Panc1 (cell line): Measurements from ENCODE around the gene ADGRB3. TPM values are rescaled to one million over a fixed set of nuclear protein-coding genes. Genes with fewer than 3 reads are reported as not detected.

ENCODE experiments used
- ATAC-seq: fragments of 200-7000 bp; cut with Tn5 transposase; 2 replicates; pipeline ENCODE4 v1.9.1; 2020; ENCODE audit warnings: mild to moderate bottlenecking, moderate library complexity
- BruUV-seq: library from RNA; stranded (reverse); fragments of 400-500 nt; replicated peaks from 2 replicates; lab custom pipeline; 2021; lab: Mats Ljungman, UMichigan
- CTCF ChIA-PET: fragments of 300-600 bp; sonication (Branson Sonifier 250); formaldehyde crosslinking; loops from one replicate; lab custom pipeline; 2022; ENCODE audit warnings: antibody characterized with exemption; lab: Charles Lee
- POLR2A ChIA-PET: fragments of 300-600 bp; sonication (Branson Sonifier 250); formaldehyde crosslinking; loops from one replicate; lab custom pipeline; 2022; ENCODE audit warnings: antibody characterized with exemption; lab: Charles Lee
- DNase-seq: peaks from one replicate; pipeline ENCODE4 v3.0.0-alpha.2; 2010; ENCODE audit warnings: low read depth, low spot score
- H3K27ac ChIP-seq: 2 replicates; pipeline ENCODE4 v1.5.1; 2011; ENCODE audit warnings: mild to moderate bottlenecking, low read length, inconsistent platforms
- H3K27me3 ChIP-seq: fragments of 200-500 bp; sonication (Bioruptor generic); 2 replicates; pipeline ENCODE4 v1.6.0; 2014; ENCODE audit warnings: low read length, inconsistent platforms; ENCODE audit not compliant: control insufficient read depth, insufficient read depth
- H3K36me3 ChIP-seq: fragments of 200-500 bp; sonication (Bioruptor generic); 2 replicates; pipeline ENCODE4 v1.5.1; 2014; ENCODE audit warnings: inconsistent platforms, mild to moderate bottlenecking, low read length, moderate library complexity; ENCODE audit not compliant: control insufficient read depth, insufficient read depth
- H3K4me1 ChIP-seq: 2 replicates; pipeline ENCODE4 v1.5.1; 2011; ENCODE audit warnings: inconsistent platforms, mild to moderate bottlenecking, low read length, moderate library complexity; ENCODE audit not compliant: control insufficient read depth, insufficient read depth
- H3K4me3 ChIP-seq, 2 experiments: 2 replicates each; pipeline ENCODE4 v1.5.1; 2011 to 2012; ENCODE audit warnings: low read depth in 2 of 2, low read length in 2 of 2, mild to moderate bottlenecking in 2 of 2, inconsistent platforms in 1 of 2, moderate library complexity in 1 of 2
- H3K9me3 ChIP-seq: fragments of 200-500 bp; sonication (Bioruptor generic); 2 replicates; pipeline ENCODE4 v1.5.1; 2014; ENCODE audit warnings: low read depth, mild to moderate bottlenecking, inconsistent platforms, low read length, moderate library complexity; ENCODE audit not compliant: control insufficient read depth, insufficient read depth
- CTCF ChIP-seq: fragments of 450-650 bp; IDR thresholded peaks from 2 replicates; pipeline ENCODE4 v1.5.1; 2017; ENCODE audit warnings: mild to moderate bottlenecking
- POLR2AphosphoS5 ChIP-seq: IDR thresholded peaks from 2 replicates; pipeline ENCODE4 v1.6.1; 2012; ENCODE audit warnings: mild to moderate bottlenecking, low read depth, low read length, moderate library complexity
- REST ChIP-seq, 2 experiments: IDR thresholded peaks; 2 replicates each; pipeline ENCODE4 v1.6.1; 2011 to 2012; ENCODE audit warnings: low read depth in 2 of 2, control low read depth in 1 of 2, low read length in 1 of 2, mild to moderate bottlenecking in 1 of 2, moderate library complexity in 1 of 2; ENCODE audit not compliant: insufficient read depth in 1 of 2
- SIN3A ChIP-seq: IDR thresholded peaks from 2 replicates; pipeline ENCODE4 v1.6.1; 2012; ENCODE audit warnings: low read depth, mild to moderate bottlenecking, low read length, moderate library complexity, borderline replicate concordance; ENCODE audit not compliant: insufficient read depth
- TCF7L2 ChIP-seq: IDR thresholded peaks from 2 replicates; pipeline ENCODE4 v1.6.1; 2011; ENCODE audit warnings: mild to moderate bottlenecking, low read depth, low read length, inconsistent platforms
- in situ Hi-C: cut with HindIII; loops from 2 replicates; pipeline ENCODE4 v1.10.0; 2016; ENCODE audit warnings: low sequenced_read_pairs, low pct_unique_long_range_greater_than_20kb
- intact Hi-C: fragments of 100-400 bp; cut with micrococcal nuclease; formaldehyde crosslinking; loops from one replicate; pipeline ENCODE4 v1.10.0; 2022; ENCODE audit not compliant: unreplicated experiment
- total RNA-seq: library from RNA; stranded (reverse); gene quantifications from one replicate; pipeline ENCODE4 v1.2.1, GENCODE V29; 2021; ENCODE audit not compliant: unreplicated experiment

Gene ADGRB3
- total RNA-seq, 1 experiment from 2014 or later, result 0.10 TPM

GRCh38 chr6:69378326-69378725 lies 743.2 kb downstream of the ADGRB3 start:
- in situ Hi-C loops, result no loop called here

GRCh38 chr6:69379518-69379917 lies 744.4 kb downstream of the ADGRB3 start:
- intact Hi-C loops (no loop called here), in situ Hi-C loops (no loop called here)
- TF ChIP-seq TCF7L2 (no peak), SIN3A (no peak), CTCF (no peak), POLR2AphosphoS5 (no peak), REST (IDR thresholded peaks at IDR 0.05; ENCODE audit: insufficient read depth in 1 of 2, low read depth in 2 of 2, low read length in 1 of 2) (no peak)
- no TSS peak for BruUV-seq
- ChIA-PET CTCF (no interaction called here), POLR2A (no interaction called here)
- Histone ChIP-seq H3K27me3 (no peaks in the 10 kb centered on the region), H3K9me3 (0 out of 2 replicates have a peak, but pooled peaks cover 3% of the 10 kb centered on the region), H3K27ac (no peak overlapping the region), H3K36me3 (no peaks in the 10 kb centered on the region), H3K4me3 (no peak overlapping the region), H3K4me1 (no peaks in the 10 kb centered on the region)
- ATAC-seq, result no peak
- no peak for DNase-seq

More at GRCh38 chr6:69378326-69378725, 743.2 kb downstream of the ADGRB3 start:
- no peak overlapping the region for H3K4me3 ChIP-seq
- ChIA-PET POLR2A (interaction anchor here (0.7 kb wide), 1 partner anchor 401 kb away, joined by 4 read pairs; no protein-coding TSS in a partner anchor), CTCF (no interaction called here)
- BruUV-seq, result no TSS peak
- TF ChIP-seq POLR2AphosphoS5 (no peak), TCF7L2 (no peak), CTCF (no peak), SIN3A (no peak), REST (IDR thresholded peaks at IDR 0.05; ENCODE audit: insufficient read depth in 1 of 2, low read depth in 2 of 2, low read length in 1 of 2) (no peak)
- no peaks in the 10 kb centered on the region for H3K36me3 ChIP-seq
- intact Hi-C loops, result no loop called here
- H3K9me3 ChIP-seq, result 0 out of 2 replicates have a peak, but pooled peaks cover 3% of the 10 kb centered on the region
- DNase-seq (no peak), ATAC-seq (no peak)
- H3K27ac ChIP-seq, result no peak overlapping the region
- H3K4me1 ChIP-seq, result no peaks in the 10 kb centered on the region
- no peaks in the 10 kb centered on the region for H3K27me3 ChIP-seq
